ENCODE data around the gene THRB.
"Not testable (repeated sequence)": the region's sequence is repeated elsewhere in the genome, so short reads cannot be mapped to it uniquely, and the experiment has no call there.

Gene THRB

GRCh38 chr3:24410860-24411259 lies 83.8 kb downstream of the THRB start:
- in situ Hi-C loops (cut with HindIII; ENCODE audit: low sequenced_read_pairs) = no loop called here

- in situ Hi-C loops (cut with HindIII; ENCODE audit: low sequenced_read_pairs) = no loop called here
Measured at GRCh38 chr3:24407980-24408680, 86.5 kb downstream of the THRB start.

GRCh38 chr3:24406900-24407299 lies 87.8 kb downstream of the THRB start:
- in situ Hi-C loops (cut with HindIII; ENCODE audit: low sequenced_read_pairs) = no loop called here

DNA sequence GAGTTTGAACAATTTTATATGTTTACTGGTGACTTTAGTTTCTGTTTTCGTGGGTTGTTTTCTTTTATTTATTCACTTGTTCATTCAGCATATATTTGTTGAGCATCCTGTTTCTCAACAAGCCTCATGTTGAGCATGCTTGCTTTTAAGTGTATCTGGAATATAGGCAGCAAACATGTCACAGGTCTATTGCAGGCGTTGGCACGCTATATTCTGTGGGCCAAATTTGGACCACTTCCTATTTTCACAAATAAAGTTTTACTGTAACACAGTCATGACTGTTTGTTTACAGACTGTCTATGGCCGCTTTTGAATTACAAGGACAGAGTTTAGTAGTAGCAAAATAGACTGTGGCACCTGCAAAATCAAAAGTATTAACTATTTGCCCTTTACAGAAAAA lies 89.6 kb downstream of the THRB start:
- in situ Hi-C loops (cut with HindIII; ENCODE audit: low sequenced_read_pairs) = no loop called here

GRCh38 chr3:24401811-24402185 lies 92.9 kb downstream of the THRB start:
- in situ Hi-C loops (cut with HindIII; ENCODE audit: low sequenced_read_pairs) = no loop called here

GRCh38 chr3:24401090-24401810 lies 93.4 kb downstream of the THRB start:
- in situ Hi-C loops (cut with HindIII; ENCODE audit: low sequenced_read_pairs) = no loop called here

- in situ Hi-C loops (cut with HindIII; ENCODE audit: low sequenced_read_pairs) = no loop called here
Measured at GRCh38 chr3:24400450-24400849, 94.2 kb downstream of the THRB start.

DNA sequence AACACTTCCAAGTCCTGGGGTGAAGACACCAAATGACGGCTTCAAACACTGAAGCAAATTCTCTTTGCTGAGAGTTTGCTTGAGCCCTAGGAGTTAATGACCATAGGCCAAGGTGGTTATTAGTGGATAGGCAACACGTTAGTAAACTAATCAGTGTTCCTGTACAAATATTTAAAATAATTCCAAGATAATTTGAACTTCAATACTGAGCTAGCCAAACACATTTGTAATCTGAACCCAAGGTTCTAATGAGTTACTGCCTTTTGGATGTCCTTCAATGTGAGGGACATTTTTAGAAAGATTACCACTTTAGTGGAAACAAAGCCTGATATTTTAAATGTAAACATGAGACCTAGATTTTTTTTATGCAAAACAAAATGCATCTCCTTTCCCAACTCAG lies 94.6 kb downstream of the THRB start:
- in situ Hi-C loops (cut with HindIII; ENCODE audit: low sequenced_read_pairs) = no loop called here

- in situ Hi-C loops (cut with HindIII; ENCODE audit: low sequenced_read_pairs) = no loop called here
Measured at GRCh38 chr3:24399614-24400013, 95.0 kb downstream of the THRB start.

DNA sequence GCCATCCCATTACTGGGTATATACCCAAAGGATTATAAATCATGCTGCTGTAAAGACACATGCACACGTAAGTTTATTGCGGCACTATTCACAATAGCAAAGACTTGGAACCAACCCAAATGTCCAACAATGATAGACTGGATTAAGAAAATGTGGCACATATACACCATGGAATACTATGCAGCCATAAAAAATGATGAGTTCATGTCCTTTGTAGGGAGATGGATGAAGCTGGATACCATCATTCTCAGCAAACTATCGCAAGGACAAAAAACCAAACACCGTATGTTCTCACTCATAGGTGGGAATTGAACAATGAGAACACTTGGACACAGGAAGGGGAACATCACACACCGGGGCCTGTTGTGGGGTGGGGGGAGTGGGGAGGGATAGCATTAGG lies 95.9 kb downstream of the THRB start:
- in situ Hi-C loops (cut with HindIII; ENCODE audit: low sequenced_read_pairs) = not testable (repeated sequence)

DNA sequence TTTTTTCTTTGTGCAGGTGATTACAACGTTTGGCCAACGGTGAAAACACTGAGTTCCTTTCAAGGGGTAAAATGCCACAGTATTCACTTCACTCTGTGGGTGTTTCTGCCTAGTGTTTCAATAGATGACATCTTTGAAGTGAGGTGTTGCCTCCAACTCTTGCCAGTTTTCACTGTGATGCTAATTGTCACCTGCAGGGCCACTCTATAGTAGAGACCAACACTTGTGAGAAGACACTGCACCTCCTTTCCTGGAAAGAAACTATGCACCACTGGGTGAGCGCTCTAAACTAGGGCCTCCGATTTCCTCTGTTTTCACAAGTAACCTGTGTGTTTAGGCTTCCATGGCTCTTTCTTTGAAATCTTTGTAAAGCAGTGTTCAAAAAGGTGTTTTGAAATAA lies 98.3 kb downstream of the THRB start:
- in situ Hi-C loops (cut with HindIII; ENCODE audit: low sequenced_read_pairs) = no loop called here

GRCh38 chr3:24394754-24395153 lies 99.9 kb downstream of the THRB start:
- in situ Hi-C loops (cut with HindIII; ENCODE audit: low sequenced_read_pairs) = no loop called here

GRCh38 chr3:24393316-24393715 lies 101.3 kb downstream of the THRB start:
- in situ Hi-C loops (cut with HindIII; ENCODE audit: low sequenced_read_pairs) = no loop called here

- in situ Hi-C loops (cut with HindIII; ENCODE audit: low sequenced_read_pairs) = no loop called here
Measured at GRCh38 chr3:24390169-24391130, 104.2 kb downstream of the THRB start.

GRCh38 chr3:24389108-24390090 lies 105.3 kb downstream of the THRB start:
- in situ Hi-C loops (cut with HindIII; ENCODE audit: low sequenced_read_pairs) = no loop called here

GRCh38 chr3:24388611-24389010 lies 106.0 kb downstream of the THRB start:
- in situ Hi-C loops (cut with HindIII; ENCODE audit: low sequenced_read_pairs) = no loop called here

DNA sequence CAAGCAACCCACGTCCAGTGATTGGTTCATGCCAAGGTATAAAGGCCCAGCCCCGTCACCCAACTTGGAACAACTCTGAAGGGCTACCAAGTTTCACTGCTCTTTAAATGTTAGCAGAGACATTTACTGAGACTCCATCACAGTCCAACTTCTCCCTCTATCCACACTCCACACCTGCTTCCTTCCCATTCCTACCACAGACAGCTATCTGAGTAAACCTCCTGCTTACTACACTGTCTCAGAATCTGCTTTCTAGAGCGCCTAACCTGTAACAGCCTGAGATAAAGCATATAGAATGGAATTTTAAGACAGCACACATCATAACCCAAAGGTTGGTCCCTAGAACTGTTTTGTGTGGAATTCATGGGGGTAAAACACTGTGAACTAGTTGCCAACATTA lies 106.5 kb downstream of the THRB start:
- in situ Hi-C loops (cut with HindIII; ENCODE audit: low sequenced_read_pairs) = no loop called here

- in situ Hi-C loops (cut with HindIII; ENCODE audit: low sequenced_read_pairs) = no loop called here
Measured at GRCh38 chr3:24387493-24387892, 107.2 kb downstream of the THRB start.

- in situ Hi-C loops (cut with HindIII; ENCODE audit: low sequenced_read_pairs) = no loop called here
Measured at GRCh38 chr3:24387000-24387399, 107.7 kb downstream of the THRB start.

GRCh38 chr3:24386458-24386857 lies 108.2 kb downstream of the THRB start:
- in situ Hi-C loops (cut with HindIII; ENCODE audit: low sequenced_read_pairs) = no loop called here
